H1 (cell line): ENCODE results near the gene EVX2.

Experiments
- CTCF ChIP-seq, 3 experiments: IDR thresholded peaks; 1 replicate in 2 of 3; 2 replicates in 1 of 3; pipeline versions ENCODE4 v1.5.1 to v1.6.1; 2011; ENCODE audit warnings: low read length in 3 of 3, mild to moderate bottlenecking in 3 of 3, inconsistent platforms in 2 of 3, low read depth in 1 of 3, moderate library complexity in 1 of 3; ENCODE audit not compliant: insufficient read depth in 1 of 3; ENCODE audit errors: control extremely low read depth in 1 of 3
- EGR1 ChIP-seq: IDR thresholded peaks from 2 replicates; pipeline ENCODE4 v1.6.1; 2011; ENCODE audit warnings: low read depth, low read length, borderline replicate concordance
- EP300 ChIP-seq, 2 experiments: IDR thresholded peaks; 1 replicate in 1 of 2; 2 replicates in 1 of 2; pipeline ENCODE4 v1.6.1; 2011 to 2012; ENCODE audit warnings: low read depth in 2 of 2, low read length in 2 of 2, mild to moderate bottlenecking in 2 of 2, borderline replicate concordance in 1 of 2, inconsistent platforms in 1 of 2, moderate library complexity in 1 of 2
- EZH2 ChIP-seq: fragments of 200-600 bp; sonication (generic); IDR thresholded peaks from 2 replicates; pipeline ENCODE4 v1.7.1; 2012; ENCODE audit warnings: low read depth, mild to moderate bottlenecking, moderate library complexity, low read length, inconsistent platforms; ENCODE audit not compliant: severe bottlenecking
- HDAC6 ChIP-seq: IDR thresholded peaks from one replicate; pipeline ENCODE4 v1.7.1; 2012; ENCODE audit warnings: low read depth, mild to moderate bottlenecking, inconsistent platforms, low read length, moderate library complexity
- JUN ChIP-seq: IDR thresholded peaks from 2 replicates; pipeline ENCODE4 v1.6.1; 2011; ENCODE audit warnings: low read depth, mild to moderate bottlenecking, improper control_type of control experiment, low read length
- POLR2AphosphoS5 ChIP-seq: IDR thresholded peaks from 2 replicates; pipeline ENCODE4 v1.6.1; 2011; ENCODE audit warnings: low read depth, low read length
- SIRT6 ChIP-seq: IDR thresholded peaks from one replicate; pipeline ENCODE4 v1.7.1; 2012; ENCODE audit warnings: low read length, inconsistent platforms
- TF ChIP-seq, protein P1 (sequence below): IDR thresholded peaks from 2 replicates; pipeline ENCODE4 v1.6.1; 2012; ENCODE audit warnings: inconsistent platforms

DNA sequence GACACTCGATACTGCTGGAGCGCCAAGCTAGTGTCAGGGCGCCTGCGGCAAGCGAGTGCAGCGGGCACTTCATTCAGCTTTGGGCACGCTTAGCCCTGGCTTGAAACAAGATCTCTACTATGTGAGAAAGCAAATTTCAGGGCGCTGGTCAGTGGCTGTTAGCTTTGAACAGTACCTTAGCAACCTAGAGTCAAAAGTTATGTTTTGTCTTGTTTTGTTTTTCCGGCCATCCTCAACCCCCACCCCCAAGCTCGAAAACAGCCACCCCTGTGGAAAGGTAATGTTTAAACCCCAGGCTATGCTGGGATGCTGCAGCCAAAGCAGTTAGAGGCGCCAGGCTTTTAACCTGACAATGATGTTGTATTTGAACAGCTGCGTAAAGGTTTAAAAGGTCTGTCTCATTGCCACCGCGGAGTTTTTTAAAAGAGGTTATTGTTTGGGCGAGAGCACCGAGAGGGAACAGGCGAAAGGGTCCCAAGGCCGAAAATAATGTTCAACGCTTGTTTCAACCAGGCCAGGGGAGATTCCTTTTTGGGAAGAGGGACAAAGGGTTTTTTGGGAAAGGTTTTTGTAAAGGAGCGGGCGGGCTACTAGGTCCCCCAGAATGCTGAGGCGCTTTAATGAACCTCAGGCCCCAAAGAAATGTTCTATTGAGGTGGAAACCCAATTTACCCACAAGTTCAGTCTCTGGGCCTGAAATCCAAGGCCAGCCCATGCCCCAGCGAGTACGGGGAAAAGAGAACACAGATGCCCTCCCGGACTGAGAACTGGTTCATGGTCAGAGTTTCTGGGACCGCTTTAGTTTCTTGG lies 30.6 kb upstream of the EVX2 start:
- TF ChIP-seq EZH2 (peak; percentile 95), EP300 (IDR thresholded peaks at IDR 0.05; ENCODE audit: borderline replicate concordance in 1 of 2, low read depth in 2 of 2, low read length in 2 of 2) (no peak), CTCF (IDR thresholded peaks at IDR 0.05; ENCODE audit: control extremely low read depth in 1 of 3, insufficient read depth in 1 of 3, low read depth in 1 of 3, low read length in 3 of 3) (no peak), POLR2AphosphoS5 (no peak), SIRT6 (no peak), JUN (no peak), HDAC6 (no peak), EGR1 (no peak)
- TF ChIP-seq, protein P1, sequence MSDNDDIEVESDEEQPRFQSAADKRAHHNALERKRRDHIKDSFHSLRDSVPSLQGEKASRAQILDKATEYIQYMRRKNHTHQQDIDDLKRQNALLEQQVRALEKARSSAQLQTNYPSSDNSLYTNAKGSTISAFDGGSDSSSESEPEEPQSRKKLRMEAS, result no peak
